ENCODE data around the gene TAF11L6. TPM values are rescaled to one million over a fixed set of nuclear protein-coding genes. Genes with fewer than 3 reads are reported as not detected.

Gene TAF11L6
- total and polyA plus RNA-seq, 2 of the 8 experiments (the other 6 are each of a cell fraction or from before 2014, with no cell fraction given) = not detected

GRCh38 chr5:17511775-17512325 lies 16.6 kb upstream of the TAF11L6 start:
- ChIA-PET POLR2A (ENCODE audit: partially characterized antibody) (no interaction called here), CTCF (ENCODE audit: partially characterized antibody) (interaction anchor here (1.0 kb wide), 1 partner anchor 45 kb away, joined by 3 read pairs; no protein-coding TSS in a partner anchor)
- Histone ChIP-seq H3K23me2 (ENCODE audit: low read depth, low read length) (no peaks in the 10 kb centered on the region), H4K8ac (ENCODE audit: extremely low read depth, insufficient read depth, low read length) (no peak overlapping the region; the same call in 1 of the 2 replicates), H3K36me3 (ENCODE audit: control insufficient read depth in 2 of 4, insufficient read depth in 4 of 4, low read length in 3 of 4) (no peaks in the 10 kb centered on the region), H3K4me1 (replicated peaks in 1 of 4; ENCODE audit: control insufficient read depth in 3 of 4, insufficient read depth in 4 of 4, low read length in 3 of 4) (no peaks in the 10 kb centered on the region), H2AK5ac (ENCODE audit: low read depth, low read length) (no peak overlapping the region), H3K4ac (replicated peaks; ENCODE audit: insufficient read length, low read depth, low read length) (no peak overlapping the region), H2BK120ac (replicated peaks; ENCODE audit: low read depth, low read length) (no peak overlapping the region), H2BK12ac (ENCODE audit: low read depth, low read length) (no peak overlapping the region), H3K79me2 (ENCODE audit: control insufficient read depth in 1 of 2, insufficient read depth in 2 of 2, low read length in 2 of 2) (no peaks in the 10 kb centered on the region), H3K4me3 (ENCODE audit: extremely low read depth in 1 of 4, insufficient read depth in 2 of 4, low read depth in 3 of 4, low read length in 4 of 4) (no peak overlapping the region), H3K27ac (ENCODE audit: low read depth, low read length) (no peak overlapping the region), H3K9ac (replicated peaks in 1 of 4; ENCODE audit: extremely low read depth in 1 of 4, low read depth in 3 of 4, low read length in 3 of 4) (no peak overlapping the region), H3K9me3 (ENCODE audit: insufficient read depth in 2 of 2, low read depth in 1 of 2, low read length in 1 of 2) (no peaks in the 10 kb centered on the region), H2BK20ac (ENCODE audit: low read length) (no peak overlapping the region), H3K14ac (ENCODE audit: insufficient read length) (no peak overlapping the region), H3K4me2 (ENCODE audit: insufficient read depth in 1 of 2, low read depth in 2 of 2, low read length in 2 of 2) (no peak overlapping the region), H3K18ac (ENCODE audit: extremely low read depth, low read length) (no peak overlapping the region), H3K79me1 (ENCODE audit: low read depth, low read length) (no peaks in the 10 kb centered on the region), H4K91ac (replicated peaks; ENCODE audit: insufficient read length, low read length) (no peak overlapping the region), H2BK5ac (ENCODE audit: low read depth, low read length) (no peak overlapping the region), H2BK15ac (ENCODE audit: low read length) (no peak overlapping the region), H2AFZ (ENCODE audit: low read length) (no peak overlapping the region), H3K27me3 (replicated peaks in 1 of 4; ENCODE audit: control insufficient read depth in 3 of 4, extremely low read depth in 1 of 4, insufficient read depth in 3 of 4, low read length in 3 of 4) (no peaks in the 10 kb centered on the region), H3K23ac (ENCODE audit: insufficient read length) (no peak overlapping the region), H3K56ac (replicated peaks; ENCODE audit: insufficient read length, low read depth, low read length) (no peak overlapping the region), H4K20me1 (replicated peaks in 1 of 2; ENCODE audit: control insufficient read depth in 1 of 2, insufficient read depth in 2 of 2, low read length in 2 of 2) (no peaks in the 10 kb centered on the region), H4K5ac (ENCODE audit: insufficient read length, low read depth, low read length) (no peak overlapping the region)
- no peak for FAIRE-seq
- WGBS, 2 experiments (ENCODE audit: extremely low coverage in 1 of 2, insufficient coverage in 1 of 2, insufficient read length in 1 of 2, insufficient replicate concordance in 2 of 2, low coverage in 1 of 2, low lambda C conversion rate in 2 of 2, missing lambda C conversion rate in 1 of 2) = 92% methylated on average over 17 of the region's 17 CpGs; no CpG with 5 or more reads in 1 of the 2 experiments
- DNase-seq (ENCODE audit: low read depth in 1 of 2, low spot score in 2 of 2) = no peak
- TF ChIP-seq SUZ12 (IDR thresholded peaks at IDR 0.05; ENCODE audit: low read length) (no peak), CHD2 (IDR thresholded peaks at IDR 0.05; ENCODE audit: low read length) (no peak), SAP30 (IDR thresholded peaks at IDR 0.05; ENCODE audit: insufficient read depth, insufficient replicate concordance, low read length) (no peak)
